ENCODE results near the gene ZNF91. TPM values are rescaled to one million over a fixed set of nuclear protein-coding genes. Genes with fewer than 3 reads are reported as not detected.
"Not testable (repeated sequence)": the region's sequence is repeated elsewhere in the genome, so short reads cannot be mapped to it uniquely, and the experiment has no call there.

Gene ZNF91
- total RNA-seq, 1 donor from 2014 or later: 40.7 TPM

DNA sequence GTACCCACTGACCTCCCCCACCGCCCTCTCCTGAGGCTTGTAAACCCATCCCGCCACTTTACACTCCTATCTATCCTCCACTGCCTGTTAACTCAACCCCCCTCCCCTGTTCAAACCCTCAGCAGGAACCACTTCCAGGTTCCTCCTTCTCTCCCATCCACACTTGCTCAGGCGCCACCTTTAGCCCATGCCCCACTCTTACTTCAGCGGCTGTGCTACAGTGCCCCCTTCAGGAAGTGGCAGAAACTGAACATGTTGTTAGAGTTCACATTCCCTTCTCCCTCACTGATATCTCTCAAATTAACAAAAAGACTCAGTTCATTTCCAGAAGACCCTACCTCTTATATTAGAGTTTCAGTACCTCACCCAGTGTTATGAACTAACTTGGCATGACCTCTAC is 49.4 kb downstream of the ZNF91 start:
- Histone ChIP-seq H3K4me1 (ENCODE audit: control insufficient read depth in 3 of 3, insufficient read depth in 3 of 3, low read length in 3 of 3) (no peaks in the 10 kb centered on the region), H3K4me3 (ENCODE audit: low read length in 3 of 3) (no peak overlapping the region), H3K9ac (ENCODE audit: low read depth in 1 of 3, low read length in 3 of 3) (no peak overlapping the region), H3K27me3 (ENCODE audit: control insufficient read depth in 3 of 3, insufficient read depth in 3 of 3, low read length in 3 of 3) (no peaks in the 10 kb centered on the region), H3K27ac (ENCODE audit: low read depth, low read length) (no peak overlapping the region), H3K36me3 (ENCODE audit: control insufficient read depth in 3 of 3, insufficient read depth in 3 of 3, low read length in 3 of 3) (peaks cover 17 to 28% (median 20%) of the 10 kb centered on the region in 3 donors), H3K9me3 (ENCODE audit: control insufficient read depth in 3 of 3, low read length in 3 of 3) (peaks cover 27 to 32% (median 30%) of the 10 kb centered on the region in 3 donors)

DNA sequence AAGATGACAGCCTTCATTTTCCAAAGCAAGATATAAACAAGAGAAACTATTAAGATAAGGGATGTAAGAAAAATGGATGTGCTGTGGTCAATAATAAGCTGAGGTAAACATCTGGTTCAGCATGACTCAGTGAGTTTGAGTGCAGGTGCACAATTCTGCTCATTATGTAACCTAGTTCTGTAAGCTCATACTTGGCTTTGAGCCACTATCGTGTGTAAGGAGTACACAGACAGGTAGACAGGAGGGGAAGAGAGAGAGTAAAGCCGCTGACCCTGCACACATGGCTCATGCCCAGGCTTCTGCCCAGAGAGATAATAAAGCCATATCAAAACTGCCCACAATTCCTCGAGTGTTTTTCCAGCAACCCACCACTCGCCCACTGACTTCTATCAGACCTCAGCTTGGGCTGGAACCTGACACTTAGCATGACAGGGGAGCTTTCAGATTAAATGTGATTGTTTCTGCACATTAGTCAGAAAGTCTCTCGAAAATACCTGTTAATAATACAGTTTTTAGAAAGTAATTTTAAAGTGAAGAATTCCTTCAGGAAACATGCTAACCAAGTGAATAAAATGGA is 51.7 kb downstream of the ZNF91 start:
- Histone ChIP-seq H3K4me1 (ENCODE audit: control insufficient read depth in 3 of 3, insufficient read depth in 3 of 3, low read length in 3 of 3) (no peaks in the 10 kb centered on the region), H3K27me3 (ENCODE audit: control insufficient read depth in 3 of 3, insufficient read depth in 3 of 3, low read length in 3 of 3) (no peaks in the 10 kb centered on the region), H3K27ac (ENCODE audit: low read depth, low read length) (no peak overlapping the region), H3K36me3 (ENCODE audit: control insufficient read depth in 3 of 3, insufficient read depth in 3 of 3, low read length in 3 of 3) (peaks cover 5 to 21% (median 20%) of the 10 kb centered on the region in 3 donors), H3K4me3 (ENCODE audit: low read length in 3 of 3) (no peak overlapping the region), H3K9ac (ENCODE audit: low read depth in 1 of 3, low read length in 3 of 3) (no peak overlapping the region), H3K9me3 (ENCODE audit: control insufficient read depth in 3 of 3, low read length in 3 of 3) (peaks cover 19 to 20% (median 19%) of the 10 kb centered on the region in 3 donors)

DNA sequence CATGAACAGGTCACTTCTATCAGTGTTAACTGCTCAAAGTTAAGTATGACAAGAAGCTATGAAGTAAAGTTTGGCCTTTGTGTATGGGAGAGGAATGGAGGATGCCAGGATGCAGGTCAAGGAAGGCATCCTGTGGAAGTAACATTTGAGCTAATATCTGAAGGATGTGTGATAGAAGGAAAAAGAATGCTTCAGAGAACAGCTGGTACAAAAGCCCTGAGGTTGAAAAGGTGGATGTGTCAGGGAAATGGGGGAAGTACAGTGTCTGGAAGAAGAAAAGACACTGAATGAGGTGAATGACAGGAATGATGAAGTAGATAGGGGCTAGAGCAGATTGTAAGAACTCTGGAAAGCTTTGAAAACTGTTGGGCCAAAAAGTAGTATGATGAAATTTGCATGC is 67.1 kb downstream of the ZNF91 start:
- no peaks in the 10 kb centered on the region for H3K27me3 ChIP-seq (ENCODE audit: control insufficient read depth in 3 of 3, insufficient read depth in 3 of 3, low read length in 3 of 3)
- no peaks in the 10 kb centered on the region for H3K4me1 ChIP-seq (ENCODE audit: control insufficient read depth in 3 of 3, insufficient read depth in 3 of 3, low read length in 3 of 3)
- peaks cover 0 to under 1% (median 0%) of the 10 kb centered on the region in 3 donors for H3K9me3 ChIP-seq (ENCODE audit: control insufficient read depth in 3 of 3, low read length in 3 of 3)
- no peak overlapping the region for H3K4me3 ChIP-seq (ENCODE audit: low read length in 3 of 3)
- no peak overlapping the region for H3K27ac ChIP-seq (ENCODE audit: low read depth, low read length)
- no peak overlapping the region for H3K9ac ChIP-seq (ENCODE audit: low read depth in 1 of 3, low read length in 3 of 3)
- peaks cover 0 to 10% (median 0%) of the 10 kb centered on the region in 3 donors for H3K36me3 ChIP-seq (ENCODE audit: control insufficient read depth in 3 of 3, insufficient read depth in 3 of 3, low read length in 3 of 3)

DNA sequence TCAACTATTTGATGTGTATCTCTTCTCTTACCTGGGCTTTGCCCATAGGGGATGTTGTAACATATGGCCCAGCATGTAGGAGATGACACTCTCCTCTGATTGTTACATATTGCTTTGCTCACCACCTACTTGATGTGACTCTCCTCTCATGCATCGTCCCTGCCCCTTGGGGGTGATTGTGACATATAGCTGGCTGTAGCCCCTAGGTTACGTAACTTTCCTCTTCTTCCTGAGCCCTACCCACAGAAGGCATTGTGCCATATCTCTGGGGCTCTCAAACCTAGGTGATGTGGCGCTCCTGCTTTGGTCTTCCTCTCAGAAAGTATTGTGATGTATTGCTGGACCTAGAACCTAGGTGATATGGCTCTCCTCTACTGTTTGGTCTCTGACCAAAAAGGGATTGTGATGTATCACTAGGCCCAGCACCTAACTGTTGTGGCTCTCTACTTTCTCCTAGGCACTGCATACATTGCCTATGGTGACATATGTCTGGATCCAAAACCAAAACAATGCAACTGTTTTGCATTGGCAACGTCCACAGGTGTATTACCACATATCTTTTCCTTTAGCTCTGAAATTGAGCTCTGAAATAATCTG is 73.2 kb downstream of the ZNF91 start:
- Histone ChIP-seq H3K4me3 (ENCODE audit: low read length in 3 of 3) (no peak overlapping the region), H3K27me3 (ENCODE audit: control insufficient read depth in 3 of 3, insufficient read depth in 3 of 3, low read length in 3 of 3) (no peaks in the 10 kb centered on the region), H3K4me1 (ENCODE audit: control insufficient read depth in 3 of 3, insufficient read depth in 3 of 3, low read length in 3 of 3) (no peaks in the 10 kb centered on the region), H3K27ac (ENCODE audit: low read depth, low read length) (no peak overlapping the region), H3K36me3 (ENCODE audit: control insufficient read depth in 3 of 3, insufficient read depth in 3 of 3, low read length in 3 of 3) (no peaks in the 10 kb centered on the region), H3K9ac (ENCODE audit: low read depth in 1 of 3, low read length in 3 of 3) (no peak overlapping the region), H3K9me3 (ENCODE audit: control insufficient read depth in 3 of 3, low read length in 3 of 3) (peaks cover 0 to 2% (median 0%) of the 10 kb centered on the region in 3 donors)

DNA sequence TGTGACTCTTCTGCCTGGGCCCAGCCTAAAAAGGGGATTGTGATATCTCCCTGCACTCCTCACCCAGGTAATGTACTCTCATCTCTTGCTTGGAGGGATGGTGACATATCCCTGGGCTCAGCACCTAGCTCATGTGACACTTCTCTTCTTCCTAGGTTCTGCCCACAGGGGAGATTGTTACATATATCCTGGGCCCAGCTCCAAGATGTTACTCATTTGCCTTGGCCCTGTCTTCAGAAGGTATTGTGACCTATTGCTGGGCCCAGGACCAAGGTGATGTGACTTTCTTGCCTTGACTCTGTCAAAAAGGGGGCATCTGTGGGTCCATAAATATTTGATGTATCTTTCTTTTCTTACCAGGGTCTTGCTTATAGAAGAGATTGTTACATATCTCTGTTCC is 73.9 kb downstream of the ZNF91 start:
- not testable (repeated sequence) for H3K4me3 ChIP-seq (ENCODE audit: low read length in 3 of 3); H3K36me3 ChIP-seq (ENCODE audit: control insufficient read depth in 3 of 3, insufficient read depth in 3 of 3, low read length in 3 of 3); H3K9me3 ChIP-seq (ENCODE audit: control insufficient read depth in 3 of 3, low read length in 3 of 3); H3K9ac ChIP-seq (ENCODE audit: low read depth in 1 of 3, low read length in 3 of 3); H3K27ac ChIP-seq (ENCODE audit: low read depth, low read length); H3K27me3 ChIP-seq (ENCODE audit: control insufficient read depth in 3 of 3, insufficient read depth in 3 of 3, low read length in 3 of 3); H3K4me1 ChIP-seq (ENCODE audit: control insufficient read depth in 3 of 3, insufficient read depth in 3 of 3, low read length in 3 of 3)

DNA sequence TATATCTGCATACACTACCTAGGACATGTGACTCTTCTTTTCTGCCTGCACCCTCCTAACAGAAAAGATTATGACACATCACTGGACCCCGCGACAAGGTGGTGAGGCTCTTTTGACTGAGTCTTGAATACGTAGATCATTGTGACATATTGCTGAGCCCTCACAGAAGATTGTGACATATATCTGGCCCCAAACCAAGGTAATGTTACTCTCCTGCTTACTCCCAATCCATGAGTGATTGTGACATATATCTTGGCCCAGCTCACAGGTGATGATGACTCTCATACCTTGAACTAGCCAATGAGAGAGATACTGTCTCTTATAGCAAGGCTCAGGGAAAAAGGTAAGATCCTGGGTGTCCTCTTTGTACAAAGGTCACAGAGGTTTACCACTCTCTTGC is 75.7 kb downstream of the ZNF91 start:
- H3K4me1 ChIP-seq (ENCODE audit: control insufficient read depth in 3 of 3, insufficient read depth in 3 of 3, low read length in 3 of 3); H3K9me3 ChIP-seq (ENCODE audit: control insufficient read depth in 3 of 3, low read length in 3 of 3); H3K27me3 ChIP-seq (ENCODE audit: control insufficient read depth in 3 of 3, insufficient read depth in 3 of 3, low read length in 3 of 3); H3K4me3 ChIP-seq (ENCODE audit: low read length in 3 of 3); H3K9ac ChIP-seq (ENCODE audit: low read depth in 1 of 3, low read length in 3 of 3); H3K27ac ChIP-seq (ENCODE audit: low read depth, low read length); H3K36me3 ChIP-seq (ENCODE audit: control insufficient read depth in 3 of 3, insufficient read depth in 3 of 3, low read length in 3 of 3): not testable (repeated sequence)

DNA sequence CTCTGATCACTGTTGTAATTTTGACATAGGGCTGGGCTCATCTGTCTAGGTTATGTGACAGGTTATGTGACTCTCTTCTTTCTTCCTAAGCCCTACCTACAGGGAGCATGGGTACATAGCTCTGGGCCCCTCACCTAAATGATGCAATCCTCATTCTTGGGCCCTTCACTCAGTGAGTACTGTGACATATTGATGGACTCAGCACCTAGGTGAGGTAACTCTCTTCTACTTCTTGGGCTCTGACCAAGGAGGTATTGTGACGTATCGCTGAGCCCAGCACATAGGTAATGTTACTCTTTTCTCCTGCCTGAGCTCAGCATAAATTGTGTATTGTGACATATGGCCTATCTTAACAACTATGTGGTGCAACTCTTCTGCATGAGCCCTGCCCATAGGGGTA is 76.3 kb downstream of the ZNF91 start:
- H3K9me3 ChIP-seq (ENCODE audit: control insufficient read depth in 3 of 3, low read length in 3 of 3); H3K27me3 ChIP-seq (ENCODE audit: control insufficient read depth in 3 of 3, insufficient read depth in 3 of 3, low read length in 3 of 3); H3K27ac ChIP-seq (ENCODE audit: low read depth, low read length); H3K9ac ChIP-seq (ENCODE audit: low read depth in 1 of 3, low read length in 3 of 3); H3K4me1 ChIP-seq (ENCODE audit: control insufficient read depth in 3 of 3, insufficient read depth in 3 of 3, low read length in 3 of 3); H3K36me3 ChIP-seq (ENCODE audit: control insufficient read depth in 3 of 3, insufficient read depth in 3 of 3, low read length in 3 of 3); H3K4me3 ChIP-seq (ENCODE audit: low read length in 3 of 3): not testable (repeated sequence)

DNA sequence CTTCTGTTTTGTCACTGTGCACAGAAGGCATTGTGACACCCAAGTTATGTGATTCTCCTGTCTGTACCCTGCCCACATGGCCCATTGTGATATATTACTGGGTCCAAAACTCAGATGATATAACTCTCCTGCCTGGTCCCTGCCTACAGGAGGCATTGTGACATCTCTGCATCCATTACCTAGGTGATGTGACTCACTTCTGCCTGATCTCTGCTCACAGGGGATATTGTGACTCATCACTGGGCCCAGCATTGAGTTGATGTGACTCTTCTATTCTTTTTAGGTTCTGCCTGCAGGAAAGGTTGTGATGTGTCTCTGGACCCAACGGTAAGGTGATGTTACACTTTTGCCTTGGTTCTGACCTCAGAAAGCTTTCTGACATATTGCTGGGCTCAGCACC is 77.1 kb downstream of the ZNF91 start:
- peaks cover 2% of the 10 kb centered on the region in 3 donors for H3K9me3 ChIP-seq (ENCODE audit: control insufficient read depth in 3 of 3, low read length in 3 of 3)

DNA sequence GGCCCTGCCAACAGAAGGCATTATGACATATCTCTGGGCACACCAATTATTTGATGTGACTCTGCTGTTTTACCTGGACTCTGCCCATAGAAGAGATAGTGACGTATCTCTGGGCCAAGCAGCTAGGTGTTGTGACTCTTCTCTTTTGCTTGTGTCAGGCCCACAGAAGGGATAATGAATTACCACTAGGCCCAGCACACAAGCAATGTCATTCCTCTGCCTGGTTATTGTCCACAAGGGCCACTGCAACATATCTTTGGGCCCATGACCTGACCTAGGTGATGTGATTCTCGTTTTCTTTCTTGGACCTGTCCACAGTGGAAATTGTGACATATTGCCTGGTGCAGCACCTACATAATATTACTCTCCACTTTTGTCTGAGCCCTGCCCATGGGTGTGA is 80.0 kb downstream of the ZNF91 start:
- no peak overlapping the region for H3K4me3 ChIP-seq (ENCODE audit: low read length in 3 of 3)
- no peak overlapping the region for H3K27ac ChIP-seq (ENCODE audit: low read depth, low read length)
- no peak overlapping the region for H3K9ac ChIP-seq (ENCODE audit: low read depth in 1 of 3, low read length in 3 of 3)
- H3K9me3 ChIP-seq (ENCODE audit: control insufficient read depth in 3 of 3, low read length in 3 of 3): peaks cover 0 to 2% (median 2%) of the 10 kb centered on the region in 3 donors
- no peaks in the 10 kb centered on the region for H3K27me3 ChIP-seq (ENCODE audit: control insufficient read depth in 3 of 3, insufficient read depth in 3 of 3, low read length in 3 of 3)
- H3K4me1 ChIP-seq (ENCODE audit: control insufficient read depth in 3 of 3, insufficient read depth in 3 of 3, low read length in 3 of 3): no peaks in the 10 kb centered on the region
- no peaks in the 10 kb centered on the region for H3K36me3 ChIP-seq (ENCODE audit: control insufficient read depth in 3 of 3, insufficient read depth in 3 of 3, low read length in 3 of 3)

More for the DNA sequence above, 77.1 kb downstream of the ZNF91 start:
- H3K4me1 ChIP-seq (ENCODE audit: control insufficient read depth in 3 of 3, insufficient read depth in 3 of 3, low read length in 3 of 3): no peaks in the 10 kb centered on the region
- H3K27ac ChIP-seq (ENCODE audit: low read depth, low read length): no peak overlapping the region
- H3K27me3 ChIP-seq (ENCODE audit: control insufficient read depth in 3 of 3, insufficient read depth in 3 of 3, low read length in 3 of 3): no peaks in the 10 kb centered on the region
- no peaks in the 10 kb centered on the region for H3K36me3 ChIP-seq (ENCODE audit: control insufficient read depth in 3 of 3, insufficient read depth in 3 of 3, low read length in 3 of 3)
- no peak overlapping the region for H3K4me3 ChIP-seq (ENCODE audit: low read length in 3 of 3)
- H3K9ac ChIP-seq (ENCODE audit: low read depth in 1 of 3, low read length in 3 of 3): no peak overlapping the region

DNA sequence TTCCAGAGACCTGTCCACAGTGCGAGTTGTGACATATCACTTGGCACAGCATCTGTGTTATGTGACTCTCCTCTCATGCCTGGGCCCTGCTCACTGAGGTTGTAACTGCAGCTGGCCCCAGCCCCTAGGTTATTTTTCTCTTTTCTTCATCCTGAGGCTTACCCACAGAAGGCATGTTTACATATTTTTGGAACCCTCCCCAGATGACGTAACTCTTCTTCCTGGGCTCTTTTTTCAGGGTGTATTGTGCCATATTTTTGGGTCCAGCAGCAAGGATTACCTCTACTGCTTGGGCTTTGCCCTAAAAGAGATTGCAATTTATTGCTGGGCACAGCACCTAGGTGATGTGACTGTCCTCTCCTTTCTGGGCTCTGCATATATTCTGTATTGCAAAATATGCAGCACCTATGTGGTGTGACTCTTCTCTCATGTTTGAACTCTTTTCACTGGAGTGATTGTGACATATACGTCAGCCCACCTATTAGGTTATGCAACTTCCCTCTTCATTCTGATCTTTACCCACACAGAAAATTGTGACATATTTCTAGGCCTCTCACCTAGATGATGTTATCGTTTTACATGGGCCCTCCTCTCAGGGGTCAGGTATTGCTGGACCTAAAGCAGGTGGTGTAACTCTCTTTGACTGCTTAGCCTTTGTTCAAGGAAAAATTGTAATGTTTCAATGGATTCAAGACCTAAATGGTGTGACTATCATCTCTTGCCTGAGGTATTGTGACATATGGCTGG is 80.6 kb downstream of the ZNF91 start:
- H3K9me3 ChIP-seq (ENCODE audit: control insufficient read depth in 3 of 3, low read length in 3 of 3): peaks cover 0 to 2% (median 2%) of the 10 kb centered on the region in 3 donors
- H3K4me3 ChIP-seq (ENCODE audit: low read length in 3 of 3): no peak overlapping the region
- H3K4me1 ChIP-seq (ENCODE audit: control insufficient read depth in 3 of 3, insufficient read depth in 3 of 3, low read length in 3 of 3): no peaks in the 10 kb centered on the region
- no peak overlapping the region for H3K9ac ChIP-seq (ENCODE audit: low read depth in 1 of 3, low read length in 3 of 3)
- no peaks in the 10 kb centered on the region for H3K36me3 ChIP-seq (ENCODE audit: control insufficient read depth in 3 of 3, insufficient read depth in 3 of 3, low read length in 3 of 3)
- no peak overlapping the region for H3K27ac ChIP-seq (ENCODE audit: low read depth, low read length)
- no peaks in the 10 kb centered on the region for H3K27me3 ChIP-seq (ENCODE audit: control insufficient read depth in 3 of 3, insufficient read depth in 3 of 3, low read length in 3 of 3)

Data from skeletal muscle tissue (tissue), 4 donors.